ENCODE measurements around the gene EIF5B.
"Not testable (repeated sequence)": the region's sequence is repeated elsewhere in the genome, so short reads cannot be mapped to it uniquely, and the experiment has no call there.

The EIF5B gene, protein sequence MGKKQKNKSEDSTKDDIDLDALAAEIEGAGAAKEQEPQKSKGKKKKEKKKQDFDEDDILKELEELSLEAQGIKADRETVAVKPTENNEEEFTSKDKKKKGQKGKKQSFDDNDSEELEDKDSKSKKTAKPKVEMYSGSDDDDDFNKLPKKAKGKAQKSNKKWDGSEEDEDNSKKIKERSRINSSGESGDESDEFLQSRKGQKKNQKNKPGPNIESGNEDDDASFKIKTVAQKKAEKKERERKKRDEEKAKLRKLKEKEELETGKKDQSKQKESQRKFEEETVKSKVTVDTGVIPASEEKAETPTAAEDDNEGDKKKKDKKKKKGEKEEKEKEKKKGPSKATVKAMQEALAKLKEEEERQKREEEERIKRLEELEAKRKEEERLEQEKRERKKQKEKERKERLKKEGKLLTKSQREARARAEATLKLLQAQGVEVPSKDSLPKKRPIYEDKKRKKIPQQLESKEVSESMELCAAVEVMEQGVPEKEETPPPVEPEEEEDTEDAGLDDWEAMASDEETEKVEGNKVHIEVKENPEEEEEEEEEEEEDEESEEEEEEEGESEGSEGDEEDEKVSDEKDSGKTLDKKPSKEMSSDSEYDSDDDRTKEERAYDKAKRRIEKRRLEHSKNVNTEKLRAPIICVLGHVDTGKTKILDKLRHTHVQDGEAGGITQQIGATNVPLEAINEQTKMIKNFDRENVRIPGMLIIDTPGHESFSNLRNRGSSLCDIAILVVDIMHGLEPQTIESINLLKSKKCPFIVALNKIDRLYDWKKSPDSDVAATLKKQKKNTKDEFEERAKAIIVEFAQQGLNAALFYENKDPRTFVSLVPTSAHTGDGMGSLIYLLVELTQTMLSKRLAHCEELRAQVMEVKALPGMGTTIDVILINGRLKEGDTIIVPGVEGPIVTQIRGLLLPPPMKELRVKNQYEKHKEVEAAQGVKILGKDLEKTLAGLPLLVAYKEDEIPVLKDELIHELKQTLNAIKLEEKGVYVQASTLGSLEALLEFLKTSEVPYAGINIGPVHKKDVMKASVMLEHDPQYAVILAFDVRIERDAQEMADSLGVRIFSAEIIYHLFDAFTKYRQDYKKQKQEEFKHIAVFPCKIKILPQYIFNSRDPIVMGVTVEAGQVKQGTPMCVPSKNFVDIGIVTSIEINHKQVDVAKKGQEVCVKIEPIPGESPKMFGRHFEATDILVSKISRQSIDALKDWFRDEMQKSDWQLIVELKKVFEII

DNA sequence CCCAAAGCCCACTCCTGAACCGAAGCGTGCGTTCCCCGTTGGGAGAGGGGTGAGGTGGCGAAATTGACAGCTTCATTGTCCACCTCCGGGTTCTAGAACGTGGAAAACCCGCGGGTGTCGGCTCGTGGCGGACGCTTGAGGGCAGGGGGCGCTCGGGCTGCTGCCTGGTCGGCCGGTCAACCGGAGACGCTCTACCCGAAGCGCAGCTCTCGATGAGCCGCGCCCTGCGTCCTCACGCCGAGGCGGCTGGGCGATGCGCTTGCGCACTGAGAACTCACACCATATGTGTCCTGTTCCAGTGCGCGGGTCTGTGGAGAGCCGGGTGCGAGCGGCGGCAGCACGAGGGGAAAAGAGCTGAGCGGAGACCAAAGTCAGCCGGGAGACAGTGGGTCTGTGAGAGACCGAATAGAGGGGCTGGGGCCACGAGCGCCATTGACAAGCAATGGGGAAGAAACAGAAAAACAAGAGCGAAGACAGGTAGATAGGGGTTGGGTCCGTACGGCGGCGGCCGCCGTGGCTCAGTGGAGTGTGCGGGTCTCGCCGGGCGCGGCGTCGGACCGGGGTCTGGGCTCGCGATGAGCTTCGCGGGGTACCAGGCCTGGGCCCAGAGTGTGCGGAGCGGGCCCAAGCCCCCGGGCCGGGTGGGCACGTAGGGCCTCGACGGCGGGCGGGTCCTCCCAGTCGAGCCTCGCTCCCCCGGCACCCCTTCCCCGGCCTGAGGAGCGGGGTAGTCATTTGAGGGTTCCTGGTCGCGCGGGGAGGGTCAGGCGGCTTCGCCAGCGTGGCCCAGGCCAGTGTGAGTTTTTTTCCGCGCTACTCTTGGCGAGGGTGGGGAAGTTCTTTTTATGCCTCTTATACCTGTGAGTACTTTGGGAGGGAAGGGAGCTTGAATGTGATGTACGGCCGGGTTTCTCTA, at the start of gene EIF5B:
Gene EIF5B (plus strand): TSS at position 277 of the 916 bp plus-strand sequence. CDS start 166 bp downstream, at position 443.
- DNase-seq, result peak; percentile 97

DNA sequence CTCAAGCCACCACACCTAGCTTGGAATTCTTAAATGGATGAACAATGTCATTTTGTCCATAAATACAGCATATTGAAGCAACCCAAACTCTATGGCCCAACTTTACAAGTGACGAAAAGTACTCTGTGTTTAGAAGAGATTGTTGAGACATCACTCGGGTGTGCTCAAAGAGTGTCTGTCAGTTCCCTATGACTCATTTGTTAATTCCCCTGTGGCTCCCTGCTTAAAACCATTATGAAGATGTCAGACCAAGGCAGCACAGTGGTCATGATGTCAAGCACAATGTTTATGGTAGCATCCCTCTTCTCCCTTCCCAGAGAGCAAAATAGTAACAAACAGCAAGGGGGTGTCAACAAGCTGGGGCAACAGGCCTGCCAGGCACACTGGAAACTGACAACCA, 39.2 kb upstream of the EIF5B start:
- DNase-seq, result no peak

DNA sequence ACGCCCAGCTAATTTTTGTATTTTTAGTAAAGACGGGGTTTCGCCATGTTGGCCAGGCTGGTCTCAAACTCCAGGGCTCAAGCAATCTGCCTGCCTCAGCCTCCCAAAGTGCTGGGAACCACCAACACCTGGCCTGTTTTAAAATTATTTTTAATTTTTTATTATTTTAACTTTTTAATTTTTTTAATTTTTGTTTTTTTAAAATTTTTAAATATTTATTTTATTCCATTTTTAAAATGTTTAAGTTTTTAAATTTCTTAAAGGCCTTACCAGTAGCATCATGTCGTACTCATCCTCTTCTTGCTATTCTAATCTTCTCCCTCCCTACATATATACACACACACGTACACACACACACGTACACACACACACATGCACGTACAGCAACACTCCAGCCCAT, 37.6 kb upstream of the EIF5B start:
- DNase-seq, result no peak

DNA sequence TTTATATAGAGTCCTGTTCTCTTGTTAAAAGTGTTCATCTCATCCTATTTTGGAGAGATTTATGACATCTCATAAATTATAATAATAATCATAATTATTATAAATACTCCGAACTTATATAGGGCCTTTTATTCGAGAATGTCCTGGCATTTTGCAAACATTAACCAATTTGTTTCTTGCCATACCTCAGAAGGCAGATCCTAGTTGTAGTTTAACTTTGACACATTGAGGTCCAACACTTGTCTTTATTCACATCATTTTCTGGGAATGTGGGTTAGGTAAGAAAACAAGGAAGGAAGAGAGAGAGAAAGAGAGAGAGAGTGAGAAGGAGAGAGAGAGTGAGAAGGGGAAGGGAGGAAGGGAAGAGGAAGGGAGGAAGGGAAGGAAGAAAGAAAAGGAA, 36.1 kb upstream of the EIF5B start, which contains the start of gene LYG1:
Gene LYG1 (minus strand): TSS at position 101 of the 400 bp plus-strand sequence. CDS start 5,527 bp downstream, outside the sequence.
- not testable (repeated sequence) for DNase-seq

DNA sequence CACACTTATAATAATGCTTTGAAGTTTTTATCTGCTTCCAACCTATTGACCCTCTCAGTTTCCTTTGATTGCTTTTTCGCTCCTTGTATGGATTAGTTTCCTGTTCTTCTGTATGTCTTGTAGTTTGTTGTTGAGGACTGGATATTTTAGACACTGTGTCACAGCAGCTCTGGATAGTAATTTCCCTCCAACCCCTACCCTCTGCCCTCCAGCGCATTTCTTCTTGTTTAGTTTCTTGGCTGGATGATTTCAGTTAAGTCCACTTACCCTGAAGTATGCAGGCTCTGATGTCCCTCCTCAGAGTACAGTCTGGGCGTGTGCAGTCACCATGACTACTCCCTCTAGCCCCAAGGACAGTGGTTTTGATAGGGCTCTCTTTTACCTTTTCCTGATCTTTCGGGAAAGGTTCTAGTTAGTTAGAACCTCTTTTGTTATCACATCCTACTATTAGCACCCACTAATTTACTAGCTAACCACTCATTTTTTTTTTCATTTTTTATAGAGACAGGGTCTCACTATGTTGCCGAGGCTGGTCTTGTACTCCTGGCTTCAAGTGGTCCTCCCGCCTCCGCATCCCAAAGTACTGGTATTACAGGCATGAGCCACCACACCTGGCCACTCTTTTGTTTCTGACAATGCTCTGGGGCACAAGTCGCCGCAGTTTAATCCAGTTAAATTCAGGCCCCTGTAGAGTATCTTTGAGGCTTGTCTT, 19.9 kb upstream of the EIF5B start:
- DNase-seq, result no peak

DNA sequence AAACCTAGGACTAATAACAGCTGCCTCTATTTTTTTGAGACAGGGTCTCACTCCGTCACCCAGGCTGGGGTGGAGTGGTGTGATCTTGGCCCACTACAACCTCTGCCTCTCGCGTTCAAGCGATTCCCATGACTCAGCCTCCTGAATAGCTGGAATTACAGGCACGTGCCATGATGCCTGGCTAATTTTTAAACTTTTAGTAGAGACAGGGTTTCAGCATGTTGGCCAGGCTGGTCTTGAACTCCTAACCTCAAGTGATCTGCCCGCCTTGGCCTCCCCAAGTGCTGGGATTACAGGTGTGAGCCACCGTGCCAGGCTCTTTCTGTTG, 19.4 kb upstream of the EIF5B start:
- DNase-seq, result not testable (repeated sequence)

DNA sequence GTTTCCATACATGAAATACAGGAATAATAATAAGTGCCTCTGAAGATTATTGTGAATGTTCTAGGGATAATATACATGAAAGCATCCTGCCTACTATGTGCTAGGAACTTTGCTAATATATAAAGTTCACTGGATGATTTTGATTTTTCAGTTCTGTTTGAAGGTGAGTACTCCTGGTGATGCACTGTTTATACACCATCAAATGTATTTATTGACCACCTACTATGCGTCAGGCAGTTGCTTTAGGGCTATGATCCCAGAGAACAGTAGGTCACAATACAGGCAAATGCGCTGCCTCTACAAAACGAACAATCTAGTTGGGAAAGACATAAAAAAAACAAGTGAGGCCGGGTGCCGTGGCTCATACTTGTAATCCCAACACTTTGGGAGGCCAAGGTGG, 11.8 kb upstream of the EIF5B start:
- DNase-seq, result no peak

DNA sequence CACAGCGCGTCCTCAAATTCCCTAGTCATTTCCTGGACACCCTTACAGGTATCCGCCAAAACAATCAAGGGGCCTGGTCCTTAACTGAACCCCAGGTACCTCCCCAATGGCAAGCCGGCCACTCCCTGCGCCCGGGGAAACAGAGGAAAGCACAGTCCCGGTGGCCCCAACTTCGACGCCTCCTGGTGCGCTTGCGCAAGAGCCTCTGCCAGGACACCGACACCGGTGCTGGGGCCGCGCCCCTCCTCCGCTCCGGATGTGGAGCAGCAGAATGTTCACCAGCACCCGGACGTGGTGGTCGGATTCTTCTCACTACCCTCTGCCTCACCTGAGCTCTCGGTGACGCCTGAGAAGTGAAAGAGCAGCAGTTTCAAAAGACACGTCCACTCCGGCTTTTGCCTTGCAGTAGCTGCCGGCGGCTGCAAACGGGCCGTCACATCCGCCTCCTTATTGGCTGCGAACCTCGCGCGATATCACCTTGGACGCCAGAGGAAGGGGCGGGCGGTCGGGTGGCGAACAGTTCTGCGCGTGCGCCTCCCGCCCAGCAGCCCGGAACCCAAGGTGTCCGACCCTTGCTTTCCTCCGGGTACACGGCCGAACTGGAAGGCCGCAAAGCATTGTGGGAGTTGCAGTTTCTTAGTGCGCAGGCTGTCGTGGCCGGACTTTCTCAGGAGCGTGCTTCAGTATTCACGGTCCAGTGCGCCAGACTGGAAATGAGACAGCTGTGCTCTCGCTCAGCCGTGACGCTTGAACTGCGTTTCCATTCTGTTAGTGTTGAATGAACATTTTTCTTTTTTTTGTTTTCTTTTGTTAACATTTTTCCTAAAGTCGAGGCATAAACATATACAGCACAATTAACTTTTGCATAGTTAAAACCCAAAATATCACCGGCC, 1.0 kb upstream of the EIF5B start, which contains the start of gene TXNDC9:
Gene TXNDC9 (minus strand): TSS at position 423 of the 893 bp plus-strand sequence. CDS start 3,123 bp downstream, outside the sequence.
- DNase-seq, result peak; percentile 98

DNA sequence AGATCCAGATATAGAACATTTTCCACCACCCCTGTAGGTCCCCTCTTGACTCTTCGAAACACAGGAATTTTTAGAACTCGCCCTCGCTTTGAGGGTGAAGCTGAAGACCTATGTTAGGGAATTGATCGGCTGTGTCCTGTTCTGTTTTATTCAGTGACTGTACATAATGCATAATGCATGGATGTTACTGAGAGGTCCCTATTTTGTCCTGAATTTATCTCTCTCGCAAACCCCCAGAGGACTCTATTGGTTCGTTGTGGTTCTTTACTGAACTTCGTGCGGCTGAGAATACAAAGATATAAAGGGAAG, 431 bp upstream of the EIF5B start:
- no peak for DNase-seq

DNA sequence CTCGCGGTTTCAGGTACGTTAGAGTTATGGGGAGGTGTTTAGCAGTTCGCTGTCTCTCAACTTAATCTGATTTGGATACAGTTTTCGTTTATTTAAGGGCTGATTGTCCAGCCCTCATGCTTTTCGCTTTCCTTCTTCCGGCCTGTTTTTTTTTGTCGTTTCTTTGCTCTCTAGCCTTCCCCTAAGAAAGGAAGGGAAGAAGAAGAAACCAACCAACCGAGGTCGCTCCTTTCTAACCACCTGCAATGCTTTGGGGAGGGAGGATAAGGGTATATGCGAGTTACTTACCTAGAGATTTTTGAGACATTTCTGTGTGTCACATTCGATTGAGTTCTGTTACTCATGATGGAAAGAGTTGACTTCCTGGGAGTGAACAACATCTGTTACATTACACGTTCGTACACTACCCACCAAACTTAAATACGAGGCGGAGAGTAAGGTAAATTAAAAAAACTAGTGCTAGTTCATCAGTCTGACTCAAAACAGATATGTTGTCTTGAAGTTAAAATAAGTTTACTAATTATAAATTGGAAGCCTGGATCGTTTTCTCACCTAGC, 918 bp downstream of the EIF5B start:
- no peak for DNase-seq

DNA sequence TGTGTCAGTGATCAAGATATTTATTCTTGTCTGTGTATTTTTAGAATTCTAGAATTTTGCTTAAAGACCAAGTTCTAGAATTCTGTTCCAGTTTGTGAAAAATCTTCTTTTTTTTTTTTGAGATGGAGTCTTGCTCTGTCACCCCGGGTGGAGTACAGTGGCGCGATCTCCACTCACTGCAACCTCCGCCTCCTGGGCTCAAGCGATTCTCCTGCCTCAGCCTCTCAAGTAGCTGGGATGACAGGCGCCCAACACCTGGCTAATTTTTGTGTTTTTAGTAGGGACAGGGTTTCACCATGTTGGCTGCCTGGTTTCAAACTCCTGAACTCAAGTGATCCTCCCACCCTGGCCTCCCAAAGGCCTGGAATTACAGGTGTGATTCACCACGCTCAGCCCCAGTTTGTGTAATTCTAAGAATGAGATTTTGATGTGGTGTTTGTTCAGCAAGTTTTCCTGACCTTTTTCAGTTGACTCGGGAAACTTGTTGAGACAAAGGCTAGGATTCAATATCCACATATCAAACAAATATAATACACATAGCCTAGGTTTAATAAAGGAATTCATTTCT, 3.6 kb downstream of the EIF5B start:
- peak; percentile 13 for DNase-seq

DNA sequence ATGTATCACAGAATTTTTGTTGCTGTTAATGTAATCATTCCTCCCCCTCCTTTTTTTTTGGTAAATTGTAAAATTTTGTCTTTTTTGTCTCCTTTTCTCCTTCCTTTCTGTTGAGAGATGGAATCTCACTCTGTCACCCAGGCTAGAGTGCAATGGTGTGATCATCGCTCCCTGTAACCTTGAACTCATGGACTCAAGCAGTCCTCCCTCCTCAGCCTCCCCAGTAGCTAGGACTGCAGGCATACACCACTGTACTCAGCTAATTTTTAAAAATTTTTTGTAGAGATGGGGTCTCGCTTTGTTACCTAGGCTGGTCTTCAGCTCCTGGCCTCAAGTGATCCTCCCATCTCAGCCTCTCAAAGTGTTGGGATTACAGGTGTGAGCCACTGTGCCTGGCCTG, 5.3 kb downstream of the EIF5B start:
- DNase-seq, result no peak

DNA sequence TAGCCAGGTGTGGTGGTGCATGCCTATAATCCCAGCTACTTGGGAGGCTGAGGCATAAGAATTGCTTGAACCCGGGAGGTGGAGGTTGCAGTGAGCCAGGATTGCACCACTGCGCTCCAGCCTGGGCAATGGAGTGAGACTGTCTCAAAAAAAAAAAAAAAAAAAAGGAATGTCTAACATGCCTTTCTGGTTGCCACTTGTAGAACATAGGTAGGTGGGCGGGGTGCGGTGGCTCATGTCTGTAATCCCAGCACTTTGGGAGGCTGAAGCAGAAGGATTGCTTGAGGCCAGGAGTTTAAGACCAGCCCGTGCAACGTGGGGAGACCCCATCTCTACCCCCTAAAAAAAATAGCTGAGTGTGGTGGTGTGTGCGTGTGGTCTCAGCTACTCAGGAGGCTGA, 8.3 kb downstream of the EIF5B start:
- DNase-seq, result not testable (repeated sequence)

DNA sequence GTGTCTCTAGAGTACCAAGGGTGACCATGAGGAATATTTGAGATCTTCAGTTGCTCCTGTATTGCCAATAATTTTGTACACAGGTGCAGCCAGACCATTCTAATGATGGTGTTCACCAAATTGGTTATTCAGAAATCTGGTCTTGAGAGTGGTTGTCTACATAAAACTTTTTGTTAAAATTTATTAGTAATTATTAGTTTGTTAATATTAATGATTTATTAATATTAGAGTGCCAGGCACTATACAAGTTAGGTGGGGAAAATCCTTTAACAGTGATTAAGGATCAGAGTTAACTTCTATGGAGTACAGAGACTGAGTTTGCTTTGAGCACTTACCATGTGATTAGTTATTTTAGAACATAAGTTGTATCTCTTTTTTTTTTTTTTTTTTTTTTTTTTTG, 9.0 kb downstream of the EIF5B start:
- no peak for DNase-seq

DNA sequence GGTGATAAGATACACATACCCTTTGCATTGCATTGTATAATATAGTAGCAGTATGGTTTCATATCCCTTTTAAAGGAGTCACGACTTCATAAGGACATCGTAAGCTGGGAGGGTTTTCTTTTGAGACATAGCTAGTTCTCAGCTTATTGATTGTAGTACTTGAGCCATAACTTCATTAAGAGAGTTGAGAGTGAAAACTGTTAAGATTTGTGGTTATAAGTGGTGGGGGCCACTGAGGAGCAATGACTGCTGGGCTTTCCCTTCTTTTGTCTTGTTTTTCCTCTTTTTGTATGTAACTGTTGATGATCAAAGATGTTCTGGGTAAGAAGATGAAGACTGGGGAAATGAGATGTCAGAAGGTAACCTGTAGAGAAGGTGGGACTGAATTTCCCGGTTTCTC, 11.0 kb downstream of the EIF5B start:
- no peak for DNase-seq

DNA sequence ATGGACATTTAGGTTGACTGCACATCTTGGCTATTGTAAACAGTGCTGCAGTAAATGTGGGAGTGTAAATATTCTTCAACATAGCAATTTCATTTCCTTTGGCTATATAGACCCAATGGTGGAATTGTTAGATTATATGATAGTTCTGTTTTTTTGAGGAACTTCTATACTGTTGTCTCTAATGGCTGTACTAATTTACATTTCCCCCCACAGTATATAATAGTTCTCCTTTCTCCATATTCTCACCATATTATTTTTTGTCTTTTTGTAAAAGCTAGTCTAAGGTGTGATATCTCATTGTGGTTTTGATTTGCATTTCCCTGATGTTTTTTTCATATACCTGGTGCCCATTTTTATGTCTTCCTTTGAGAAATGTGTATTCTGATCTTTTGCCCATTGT, 13.0 kb downstream of the EIF5B start:
- no peak for DNase-seq

DNA sequence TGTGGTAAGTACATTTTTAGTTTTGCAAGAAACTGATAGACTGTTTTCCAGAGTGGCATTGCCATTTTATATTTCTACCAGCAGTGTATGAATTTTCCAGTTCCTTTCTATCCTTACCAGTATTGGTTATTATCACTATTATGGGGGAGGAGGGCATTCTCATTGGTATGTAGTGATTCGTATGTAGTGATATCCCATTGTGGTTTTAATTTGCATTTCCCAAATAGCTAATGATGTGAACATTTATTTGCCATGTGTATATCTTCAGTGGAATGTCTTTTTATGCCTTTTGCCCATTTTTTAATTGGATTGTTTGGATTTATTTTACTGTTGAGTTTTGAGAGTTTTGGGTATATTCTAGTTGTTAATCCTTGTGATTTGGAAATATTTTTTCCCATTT, 16.9 kb downstream of the EIF5B start:
- peak; percentile 40 for DNase-seq

DNA sequence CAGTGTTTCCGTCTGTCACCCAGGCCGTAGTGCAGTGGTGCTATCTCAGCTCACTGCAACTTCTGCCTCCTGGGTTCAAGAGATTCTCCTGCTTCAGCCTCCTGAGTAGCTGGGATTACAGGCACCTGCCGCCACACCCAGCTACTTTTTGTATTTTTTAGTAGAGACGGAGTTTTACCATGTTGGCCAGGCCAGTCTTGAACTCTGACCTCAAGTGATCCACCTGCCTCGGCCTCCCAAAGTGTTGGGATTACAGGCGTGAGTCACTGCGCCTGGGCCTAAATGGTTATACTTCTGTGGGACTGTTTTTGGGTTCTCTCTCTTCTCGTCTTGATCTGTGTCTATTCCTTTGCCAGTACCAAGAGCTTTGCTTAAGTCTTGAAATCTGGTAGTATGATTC, 17.6 kb downstream of the EIF5B start:
- not testable (repeated sequence) for DNase-seq

DNA sequence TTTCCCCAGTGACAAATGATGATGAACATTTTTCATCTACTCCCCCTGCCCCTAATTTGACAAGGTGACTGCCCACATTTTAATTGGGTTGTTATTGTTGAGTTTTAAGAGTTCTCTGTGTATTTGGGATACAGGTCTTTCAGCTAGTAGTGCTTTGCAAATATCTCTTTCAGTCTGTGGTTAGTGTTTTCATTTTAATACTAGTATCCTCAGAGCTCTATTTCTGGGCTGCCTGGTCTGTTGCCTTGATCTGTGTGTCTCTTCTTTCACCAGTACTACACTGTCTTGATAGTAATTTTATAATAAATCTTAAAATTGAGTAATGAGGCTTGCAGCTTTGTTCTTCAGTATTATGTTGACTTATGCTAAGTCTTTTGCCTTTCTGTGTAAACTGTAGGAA, 19.7 kb downstream of the EIF5B start:
- no peak for DNase-seq

DNA sequence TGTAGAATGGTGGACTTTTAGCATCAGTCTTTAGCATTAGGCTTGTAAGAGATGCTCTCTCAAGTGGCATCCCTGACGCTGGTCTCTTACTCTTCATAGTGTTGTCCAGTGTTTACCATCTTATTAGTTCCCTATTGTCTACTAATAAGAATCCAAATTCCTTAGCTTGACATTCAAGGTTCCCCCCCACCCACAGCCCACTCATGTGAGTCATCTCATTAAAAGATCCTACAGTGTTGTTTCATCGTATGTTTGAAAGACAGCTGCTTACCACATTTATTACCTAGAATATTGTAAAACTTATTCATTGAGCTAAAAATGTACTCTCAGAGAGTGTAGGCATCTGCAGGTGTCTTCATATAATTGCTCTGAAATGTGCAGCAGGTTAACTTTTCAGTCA, 28.5 kb downstream of the EIF5B start:
- DNase-seq, result no peak
